SH-SY5Y (cell line): Measurements from ENCODE around the gene EFHC2.

ENCODE experiments used
- GATA2 ChIP-seq: IDR thresholded peaks from 2 replicates; pipeline ENCODE4 v1.6.1; 2011; ENCODE audit warnings: mild to moderate bottlenecking, low read depth, low read length
- GATA3 ChIP-seq: IDR thresholded peaks from 2 replicates; pipeline ENCODE4 v1.6.1; 2011; ENCODE audit warnings: low read depth, mild to moderate bottlenecking, low read length, moderate library complexity

- TF ChIP-seq GATA2 = no peak
- TF ChIP-seq GATA3 = no peak
Observed at GRCh38 chrX:44265559-44265958, 77.9 kb downstream of the EFHC2 start.
